ENCODE data around the gene RNF157.

DNA sequence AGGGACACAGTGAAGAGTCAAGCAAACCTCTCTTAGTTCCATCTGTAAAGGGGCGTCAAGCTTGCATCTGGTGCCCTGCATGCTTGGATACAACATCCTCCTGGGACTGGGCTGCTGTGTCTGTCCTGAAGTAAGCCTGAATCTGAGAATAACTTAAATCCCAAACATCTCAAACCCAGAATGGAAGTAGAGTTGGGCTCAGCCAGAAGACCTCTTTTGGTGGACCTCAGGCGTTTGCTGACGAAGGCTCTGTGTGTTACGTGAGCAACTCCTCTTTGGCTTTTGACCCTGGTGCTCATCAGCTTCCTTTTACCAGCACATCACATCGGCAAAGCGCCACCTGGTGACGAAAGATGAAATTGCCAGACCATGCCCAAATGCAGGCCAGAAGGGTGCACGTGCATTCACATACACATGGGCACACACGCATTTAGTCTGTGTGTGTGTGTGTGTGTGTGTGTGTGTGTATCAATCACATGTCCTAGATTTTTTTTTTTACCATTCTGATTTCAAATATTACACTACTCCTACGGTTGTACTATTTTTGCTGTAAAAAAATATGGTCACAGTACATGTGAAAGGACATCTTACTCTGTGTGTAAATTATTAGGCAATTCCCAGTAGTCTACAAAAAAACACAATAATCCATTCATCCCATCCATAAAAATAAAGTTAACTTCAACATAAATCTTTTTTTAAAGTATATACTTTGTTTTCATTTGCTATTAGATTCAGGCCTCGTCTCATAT, 58.1 kb downstream of the RNF157 start:
- TF ChIP-seq POLR2A (IDR thresholded peaks at IDR 0.05) (no peak), POLR2AphosphoS5 (IDR thresholded peaks at IDR 0.05) (peak in 2 of 3 donors; percentile 28 to 33)
- TF ChIP-seq, protein P1, sequence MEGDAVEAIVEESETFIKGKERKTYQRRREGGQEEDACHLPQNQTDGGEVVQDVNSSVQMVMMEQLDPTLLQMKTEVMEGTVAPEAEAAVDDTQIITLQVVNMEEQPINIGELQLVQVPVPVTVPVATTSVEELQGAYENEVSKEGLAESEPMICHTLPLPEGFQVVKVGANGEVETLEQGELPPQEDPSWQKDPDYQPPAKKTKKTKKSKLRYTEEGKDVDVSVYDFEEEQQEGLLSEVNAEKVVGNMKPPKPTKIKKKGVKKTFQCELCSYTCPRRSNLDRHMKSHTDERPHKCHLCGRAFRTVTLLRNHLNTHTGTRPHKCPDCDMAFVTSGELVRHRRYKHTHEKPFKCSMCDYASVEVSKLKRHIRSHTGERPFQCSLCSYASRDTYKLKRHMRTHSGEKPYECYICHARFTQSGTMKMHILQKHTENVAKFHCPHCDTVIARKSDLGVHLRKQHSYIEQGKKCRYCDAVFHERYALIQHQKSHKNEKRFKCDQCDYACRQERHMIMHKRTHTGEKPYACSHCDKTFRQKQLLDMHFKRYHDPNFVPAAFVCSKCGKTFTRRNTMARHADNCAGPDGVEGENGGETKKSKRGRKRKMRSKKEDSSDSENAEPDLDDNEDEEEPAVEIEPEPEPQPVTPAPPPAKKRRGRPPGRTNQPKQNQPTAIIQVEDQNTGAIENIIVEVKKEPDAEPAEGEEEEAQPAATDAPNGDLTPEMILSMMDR (IDR thresholded peaks at IDR 0.05), result peak; percentile 86 to 94 (median 92)
